Panc1 (cell line): ENCODE data around the gene LILRB2. TPM values are rescaled to one million over a fixed set of nuclear protein-coding genes. Genes with fewer than 3 reads are reported as not detected.

Experiments
- ATAC-seq: fragments of 200-7000 bp; cut with Tn5 transposase; 2 replicates; pipeline ENCODE4 v1.9.1; 2020; ENCODE audit warnings: mild to moderate bottlenecking, moderate library complexity
- BruUV-seq: library from RNA; stranded (reverse); fragments of 400-500 nt; replicated peaks from 2 replicates; lab custom pipeline; 2021; lab: Mats Ljungman, UMichigan
- CTCF ChIA-PET: fragments of 300-600 bp; sonication (Branson Sonifier 250); formaldehyde crosslinking; loops from one replicate; lab custom pipeline; 2022; ENCODE audit warnings: antibody characterized with exemption; lab: Charles Lee
- POLR2A ChIA-PET: fragments of 300-600 bp; sonication (Branson Sonifier 250); formaldehyde crosslinking; loops from one replicate; lab custom pipeline; 2022; ENCODE audit warnings: antibody characterized with exemption; lab: Charles Lee
- DNase-seq: peaks from one replicate; pipeline ENCODE4 v3.0.0-alpha.2; 2010; ENCODE audit warnings: low read depth, low spot score
- H3K27ac ChIP-seq: 2 replicates; pipeline ENCODE4 v1.5.1; 2011; ENCODE audit warnings: mild to moderate bottlenecking, low read length, inconsistent platforms
- H3K27me3 ChIP-seq: fragments of 200-500 bp; sonication (Bioruptor generic); 2 replicates; pipeline ENCODE4 v1.6.0; 2014; ENCODE audit warnings: low read length, inconsistent platforms; ENCODE audit not compliant: control insufficient read depth, insufficient read depth
- H3K36me3 ChIP-seq: fragments of 200-500 bp; sonication (Bioruptor generic); 2 replicates; pipeline ENCODE4 v1.5.1; 2014; ENCODE audit warnings: inconsistent platforms, mild to moderate bottlenecking, low read length, moderate library complexity; ENCODE audit not compliant: control insufficient read depth, insufficient read depth
- H3K4me1 ChIP-seq: 2 replicates; pipeline ENCODE4 v1.5.1; 2011; ENCODE audit warnings: inconsistent platforms, mild to moderate bottlenecking, low read length, moderate library complexity; ENCODE audit not compliant: control insufficient read depth, insufficient read depth
- H3K4me3 ChIP-seq, 2 experiments: 2 replicates each; pipeline ENCODE4 v1.5.1; 2011 to 2012; ENCODE audit warnings: low read depth in 2 of 2, low read length in 2 of 2, mild to moderate bottlenecking in 2 of 2, inconsistent platforms in 1 of 2, moderate library complexity in 1 of 2
- H3K9me3 ChIP-seq: fragments of 200-500 bp; sonication (Bioruptor generic); 2 replicates; pipeline ENCODE4 v1.5.1; 2014; ENCODE audit warnings: low read depth, mild to moderate bottlenecking, inconsistent platforms, low read length, moderate library complexity; ENCODE audit not compliant: control insufficient read depth, insufficient read depth
- CTCF ChIP-seq: fragments of 450-650 bp; IDR thresholded peaks from 2 replicates; pipeline ENCODE4 v1.5.1; 2017; ENCODE audit warnings: mild to moderate bottlenecking
- POLR2AphosphoS5 ChIP-seq: IDR thresholded peaks from 2 replicates; pipeline ENCODE4 v1.6.1; 2012; ENCODE audit warnings: mild to moderate bottlenecking, low read depth, low read length, moderate library complexity
- REST ChIP-seq, 2 experiments: IDR thresholded peaks; 2 replicates each; pipeline ENCODE4 v1.6.1; 2011 to 2012; ENCODE audit warnings: low read depth in 2 of 2, control low read depth in 1 of 2, low read length in 1 of 2, mild to moderate bottlenecking in 1 of 2, moderate library complexity in 1 of 2; ENCODE audit not compliant: insufficient read depth in 1 of 2
- SIN3A ChIP-seq: IDR thresholded peaks from 2 replicates; pipeline ENCODE4 v1.6.1; 2012; ENCODE audit warnings: low read depth, mild to moderate bottlenecking, low read length, moderate library complexity, borderline replicate concordance; ENCODE audit not compliant: insufficient read depth
- TCF7L2 ChIP-seq: IDR thresholded peaks from 2 replicates; pipeline ENCODE4 v1.6.1; 2011; ENCODE audit warnings: mild to moderate bottlenecking, low read depth, low read length, inconsistent platforms
- in situ Hi-C: cut with HindIII; loops from 2 replicates; pipeline ENCODE4 v1.10.0; 2016; ENCODE audit warnings: low sequenced_read_pairs, low pct_unique_long_range_greater_than_20kb
- intact Hi-C: fragments of 100-400 bp; cut with micrococcal nuclease; formaldehyde crosslinking; loops from one replicate; pipeline ENCODE4 v1.10.0; 2022; ENCODE audit not compliant: unreplicated experiment
- total RNA-seq: library from RNA; stranded (reverse); gene quantifications from one replicate; pipeline ENCODE4 v1.2.1, GENCODE V29; 2021; ENCODE audit not compliant: unreplicated experiment

LILRB2 gene
- total RNA-seq, 1 experiment from 2014 or later = not detected

- in situ Hi-C loops = no loop called here
- H3K4me1 ChIP-seq = no peaks in the 10 kb centered on the region
- H3K27ac ChIP-seq = no peak within 1 kb of the TSS
- no peak for DNase-seq
- peak; percentile 43 for ATAC-seq
- H3K36me3 ChIP-seq = no peaks in the 10 kb centered on the region
- H3K9me3 ChIP-seq = no peaks in the 10 kb centered on the region
- POLR2A ChIA-PET = no interaction called here
- intact Hi-C loops = no loop called here
- peaks cover 11% of the 10 kb centered on the region for H3K27me3 ChIP-seq
- CTCF ChIA-PET = no interaction called here
- BruUV-seq = no TSS peak
- TF ChIP-seq TCF7L2 = no peak
- TF ChIP-seq POLR2AphosphoS5 = no peak
- no peak for TF ChIP-seq REST (IDR thresholded peaks at IDR 0.05; ENCODE audit: insufficient read depth in 1 of 2, low read depth in 2 of 2, low read length in 1 of 2)
- TF ChIP-seq CTCF = no peak
- TF ChIP-seq SIN3A = no peak
- H3K4me3 ChIP-seq = no peak within 1 kb of the TSS
Measured at GRCh38 chr19:54312436-54313377, 31.8 kb upstream of the LILRB2 start, which contains the start of gene LILRA5. LILRA5 (minus strand) TSS chr19:54313166; CDS start chr19:54313019, 147 bp downstream.

GRCh38 chr19:54312011-54312410 is 31.1 kb upstream of the LILRB2 start:
- H3K9me3 ChIP-seq = no peaks in the 10 kb centered on the region
- H3K27ac ChIP-seq = no peak overlapping the region
- H3K27me3 ChIP-seq = peaks cover 11% of the 10 kb centered on the region
- no peaks in the 10 kb centered on the region for H3K36me3 ChIP-seq
- H3K4me3 ChIP-seq = no peak overlapping the region
- POLR2A ChIA-PET = no interaction called here
- in situ Hi-C loops (no loop called here), intact Hi-C loops (no loop called here)
- BruUV-seq = no TSS peak
- no peaks in the 10 kb centered on the region for H3K4me1 ChIP-seq
- CTCF ChIA-PET = no interaction called here
- TF ChIP-seq SIN3A (no peak), POLR2AphosphoS5 (no peak), TCF7L2 (no peak), REST (IDR thresholded peaks at IDR 0.05; ENCODE audit: insufficient read depth in 1 of 2, low read depth in 2 of 2, low read length in 1 of 2) (no peak), CTCF (no peak)
- ATAC-seq (no peak), DNase-seq (no peak)
